IMR-90 (cell line): ENCODE measurements around the gene NQO2. TPM values are rescaled to one million over a fixed set of nuclear protein-coding genes. Genes with fewer than 3 reads are reported as not detected.
A peak's percentile ranks its signal among the peaks of the same experiment; 100 is the strongest.

Experiments
- ATAC-seq: fragments of 200-7000 bp; cut with Tn5 transposase; 2 replicates; pipeline ENCODE4 v1.9.1; 2020; ENCODE audit warnings: low read depth, mild to moderate bottlenecking, moderate library complexity
- BruUV-seq: library from RNA; stranded (reverse); fragments of 400-500 nt; replicated peaks from 2 replicates; lab custom pipeline; 2021; lab: Mats Ljungman, UMichigan
- CTCF ChIA-PET: fragments of 300-600 bp; formaldehyde crosslinking; extraction: SDS; loops from one replicate; lab custom pipeline; 2021; ENCODE audit warnings: antibody characterized with exemption; lab: Yijun Ruan, JAX
- POLR2A ChIA-PET: fragments of 300-600 bp; sonication (Branson Sonifier 250); formaldehyde crosslinking; loops from one replicate; lab custom pipeline; 2022; ENCODE audit warnings: antibody characterized with exemption; ENCODE audit not compliant: unreplicated experiment; lab: Charles Lee
- DNase-seq: peaks from one replicate; pipeline ENCODE4 v3.0.0; 2013
- H2AFZ ChIP-seq: replicated peaks from 2 replicates; pipeline ENCODE3; 2013; ENCODE audit warnings: low read length, mild to moderate bottlenecking; ENCODE audit not compliant: poor library complexity
- H2AK5ac ChIP-seq: 2 replicates; pipeline ENCODE4 v1.6.1; 2013; ENCODE audit warnings: low read depth, low read length, inconsistent platforms
- H2AK9ac ChIP-seq: replicated peaks from 2 replicates; pipeline ENCODE3; 2013; ENCODE audit warnings: mild to moderate bottlenecking, low read depth, low read length, moderate library complexity; ENCODE audit not compliant: poor library complexity
- H2BK120ac ChIP-seq: 2 replicates; pipeline ENCODE4 v1.6.1; 2013; ENCODE audit warnings: low read depth, low read length, inconsistent platforms
- H2BK15ac ChIP-seq: 3 replicates; pipeline ENCODE4 v1.6.1; 2013; ENCODE audit warnings: low read depth, low read length, inconsistent platforms
- H2BK20ac ChIP-seq: 2 replicates; pipeline ENCODE4 v1.6.1; 2013; ENCODE audit warnings: low read depth, mild to moderate bottlenecking, inconsistent platforms, low read length, moderate library complexity
- H2BK5ac ChIP-seq: 2 replicates; pipeline ENCODE4 v1.6.1; 2013; ENCODE audit warnings: mild to moderate bottlenecking, low read depth, low read length, inconsistent platforms; ENCODE audit not compliant: poor library complexity, severe bottlenecking
- H3K14ac ChIP-seq: replicated peaks from 2 replicates; pipeline ENCODE4 v1.6.1; 2013; ENCODE audit warnings: low read depth, low read length, inconsistent platforms
- H3K18ac ChIP-seq: 2 replicates; pipeline ENCODE4 v1.6.1; 2013; ENCODE audit warnings: low read depth, low read length, control low read depth
- H3K23ac ChIP-seq: 2 replicates; pipeline ENCODE4 v1.6.1; 2013; ENCODE audit warnings: low read depth, low read length, inconsistent platforms
- H3K27ac ChIP-seq: 2 replicates; pipeline ENCODE4 v1.5.1; 2013; ENCODE audit warnings: mild to moderate bottlenecking, control low read depth, low read length; ENCODE audit not compliant: insufficient read depth
- H3K27me3 ChIP-seq: 2 replicates; pipeline ENCODE4 v1.6.1; 2013; ENCODE audit warnings: low read length; ENCODE audit not compliant: control insufficient read depth, insufficient read depth
- H3K36me3 ChIP-seq: 2 replicates; pipeline ENCODE4 v1.6.1; 2013; ENCODE audit warnings: low read length, mixed read lengths; ENCODE audit not compliant: control insufficient read depth, insufficient read depth
- H3K4ac ChIP-seq: 2 replicates; pipeline ENCODE4 v1.6.1; 2013; ENCODE audit warnings: low read depth, low read length, inconsistent platforms
- H3K4me1 ChIP-seq: 2 replicates; pipeline ENCODE4 v1.6.1; 2013; ENCODE audit warnings: low read length, mixed read lengths; ENCODE audit not compliant: control insufficient read depth, insufficient read depth
- H3K4me2 ChIP-seq: 2 replicates; pipeline ENCODE4 v1.6.1; 2013; ENCODE audit warnings: low read depth, mild to moderate bottlenecking, control low read depth, low read length, moderate library complexity
- H3K4me3 ChIP-seq: 2 replicates; pipeline ENCODE4 v1.5.1; 2013; ENCODE audit warnings: low read depth, mild to moderate bottlenecking, control low read depth, low read length, moderate library complexity; ENCODE audit not compliant: insufficient read depth
- H3K56ac ChIP-seq: 2 replicates; pipeline ENCODE4 v1.6.1; 2013; ENCODE audit warnings: low read length, inconsistent platforms; ENCODE audit not compliant: insufficient read depth; ENCODE audit errors: extremely low read depth
- H3K79me1 ChIP-seq, 2 experiments: 2 replicates each; pipeline ENCODE4 v1.6.1; 2013; ENCODE audit warnings: low read length in 2 of 2, inconsistent platforms in 1 of 2, low read depth in 1 of 2
- H3K9ac ChIP-seq: 2 replicates; pipeline ENCODE4 v1.6.1; 2013; ENCODE audit warnings: low read depth, low read length, control low read depth
- H3K9me1 ChIP-seq: 2 replicates; pipeline ENCODE4 v1.6.1; 2013; ENCODE audit warnings: low read length, inconsistent platforms; ENCODE audit not compliant: insufficient read depth
- H3K9me3 ChIP-seq: 2 replicates; pipeline ENCODE4 v1.6.1; 2013; ENCODE audit warnings: low read length; ENCODE audit not compliant: control insufficient read depth, insufficient read depth
- H4K20me1 ChIP-seq: 2 replicates; pipeline ENCODE4 v1.6.1; 2013; ENCODE audit warnings: low read length, inconsistent platforms; ENCODE audit not compliant: insufficient read depth
- H4K5ac ChIP-seq: 2 replicates; pipeline ENCODE4 v1.6.1; 2013; ENCODE audit warnings: mild to moderate bottlenecking, low read depth, low read length, control low read depth
- H4K8ac ChIP-seq, 2 experiments: 2 replicates each; pipeline ENCODE4 v1.6.1; 2013; ENCODE audit warnings: low read depth in 2 of 2, low read length in 2 of 2, control low read depth in 1 of 2, inconsistent platforms in 1 of 2
- H4K91ac ChIP-seq: 2 replicates; pipeline ENCODE4 v1.6.1; 2013; ENCODE audit warnings: low read depth, low read length, inconsistent platforms; ENCODE audit not compliant: insufficient read depth
- BHLHE40 ChIP-seq: fragments of 150-350 bp; IDR thresholded peaks from 2 replicates; pipeline ENCODE4 v1.6.1; 2016; ENCODE audit warnings: mild to moderate bottlenecking, low read depth, low read length
- CEBPB ChIP-seq: IDR thresholded peaks from 2 replicates; pipeline ENCODE4 v1.6.1; 2012; ENCODE audit warnings: low read depth, low read length, improper control_type of control experiment
- MAFK ChIP-seq: IDR thresholded peaks from 2 replicates; pipeline ENCODE4 v1.6.1; 2012; ENCODE audit warnings: low read depth, low read length, improper control_type of control experiment
- NFE2L2 ChIP-seq: fragments of 150-350 bp; IDR thresholded peaks from 2 replicates; pipeline ENCODE4 v1.6.1; 2016; ENCODE audit warnings: low read depth, mild to moderate bottlenecking, low read length
- RCOR1 ChIP-seq: IDR thresholded peaks from 2 replicates; pipeline ENCODE4 v1.6.1; 2012; ENCODE audit warnings: mild to moderate bottlenecking, low read length, improper control_type of control experiment; ENCODE audit not compliant: insufficient replicate concordance
- WGBS, 2 experiments: methylation state at CpG; one replicate each; pipeline versions ENCODE4 v1.1.5 to v1.1.7; 2013; ENCODE audit warnings: missing lambda C conversion rate in 2 of 2; ENCODE audit not compliant: insufficient read length in 1 of 2; ENCODE audit errors: extremely low coverage in 2 of 2; 5-methylcytosine and 5-hydroxymethylcytosine counted together
- dilution Hi-C: fragments of 300-500 bp; cut with HindIII; formaldehyde crosslinking; loops from one replicate; pipeline ENCODE4 v1.14.3; 2018; ENCODE audit warnings: low sequenced_read_pairs; ENCODE audit not compliant: unreplicated experiment
- in situ Hi-C: fragments of 300-500 bp; cut with MboI; formaldehyde crosslinking; loops from 3 replicates; pipeline ENCODE4 v1.14.3; 2019; ENCODE audit warnings: low sequenced_read_pairs, inconsistent platforms, mixed read lengths
- intact Hi-C: fragments of 100-400 bp; cut with micrococcal nuclease; formaldehyde crosslinking; loops from 2 replicates; pipeline ENCODE4 v1.10.0; 2022
- polyA plus RNA-seq, 3 experiments: library from polyadenylated mRNA; depleted of rRNA; stranded (reverse); fragments of >200 nt; gene quantifications; 2 replicates each; pipeline ENCODE4 v1.2.3, GENCODE V29; 2012; ENCODE audit warnings: low replicate concordance in 1 of 3
- total RNA-seq: library from RNA; depleted of rRNA; stranded (reverse); fragments of >200 nt; gene quantifications from 2 replicates; pipeline ENCODE4 v1.2.3, GENCODE V29; 2012

NQO2 gene
- total and polyA plus RNA-seq, 2 of the 4 experiments (the other 2 are of a cell fraction): 42.5 to 72.1 TPM

GRCh38 chr6:2998998-2999617 is 586 bp upstream of the NQO2 start:
- H3K4me1 ChIP-seq: peaks cover 5% of the 10 kb centered on the region
- ATAC-seq: peak; percentile 28
- no peak overlapping the region for H4K8ac ChIP-seq
- POLR2A ChIA-PET: interaction anchor here (0.6 kb wide), 3 partner anchors 25 to 130 kb away, joined by 3 to 6 read pairs (median 3); no protein-coding TSS in a partner anchor
- H3K4ac ChIP-seq: 0 out of 2 replicates have a peak overlapping the region, but pooled peaks have one; percentile 5
- no peak overlapping the region for H2AK5ac ChIP-seq
- H2BK20ac ChIP-seq: no peak overlapping the region
- intact Hi-C loops: loop anchor here (1.0 to 5.0 kb wide), 2 partner anchors 54 to 733 kb away; no protein-coding TSS in a partner anchor
- H2BK5ac ChIP-seq: peak overlapping the region; percentile 28
- no peak overlapping the region for H3K56ac ChIP-seq
- H2AK9ac ChIP-seq: peak overlapping the region; percentile 90
- H3K4me3 ChIP-seq: peak overlapping the region; percentile 59
- CTCF ChIA-PET: no interaction called here
- H4K91ac ChIP-seq: no peak overlapping the region
- no peak overlapping the region; the same call in 1 of the 2 replicates for H3K23ac ChIP-seq
- no peaks in the 10 kb centered on the region for H4K20me1 ChIP-seq
- no peak overlapping the region for H2BK15ac ChIP-seq
- no TSS peak for BruUV-seq
- no peaks in the 10 kb centered on the region for H3K36me3 ChIP-seq
- peak overlapping the region; percentile 89 for H3K4me2 ChIP-seq
- H3K14ac ChIP-seq: no peak overlapping the region
- H2BK120ac ChIP-seq: peak overlapping the region; percentile 38; the same call in 1 of the 2 replicates
- WGBS, 2 experiments: 3% methylated on average over 16 of the region's 30 CpGs; no CpG with 5 or more reads in 1 of the 2 experiments
- no peak overlapping the region for H4K5ac ChIP-seq
- peaks cover 4% of the 10 kb centered on the region; the same call in 1 of the 2 replicates for H3K9me1 ChIP-seq
- peaks cover 0 to 16% of the 10 kb centered on the region in 2 experiments; a peak in 2 of 4 replicates for H3K79me1 ChIP-seq
- TF ChIP-seq MAFK: no peak
- TF ChIP-seq NFE2L2: no peak
- peak; percentile 85 for TF ChIP-seq RCOR1
- peak; percentile 58; the same call in 1 of the 2 replicates for TF ChIP-seq BHLHE40
- peak; percentile 93 for TF ChIP-seq CEBPB
- peak; percentile 78 for DNase-seq
- no peak overlapping the region; the same call in 1 of the 2 replicates for H3K27ac ChIP-seq
- H2AFZ ChIP-seq: peak overlapping the region; percentile 100
- in situ Hi-C loops: loop anchor here (10.0 kb wide), 2 partner anchors 56 to 256 kb away; partner anchors contain the start of gene PSMG4
- dilution Hi-C loops: no loop called here
- H3K18ac ChIP-seq: no peak overlapping the region
- no peak overlapping the region; the same call in 1 of the 2 replicates for H3K9ac ChIP-seq
- H3K9me3 ChIP-seq: no peaks in the 10 kb centered on the region
- no peaks in the 10 kb centered on the region for H3K27me3 ChIP-seq
